Measurements from ENCODE around the gene UNC13C. TPM values are rescaled to one million over a fixed set of nuclear protein-coding genes. Genes with fewer than 3 reads are reported as not detected.

UNC13C gene
- total and polyA plus RNA-seq, 2 of the 13 experiments (the other 11 are each of a cell fraction or from before 2014, with no cell fraction given) = 0.04 TPM; not detected in 1

GRCh38 chr15:54568381-54568780 lies 590.1 kb downstream of the UNC13C start:
- Histone ChIP-seq H4K20me1 (ENCODE audit: insufficient read depth, low read length) (no peaks in the 10 kb centered on the region), H3K4me1 (ENCODE audit: insufficient read depth, low read length) (no peaks in the 10 kb centered on the region), H3K79me2 (ENCODE audit: insufficient read depth, low read length) (no peaks in the 10 kb centered on the region), H3K27ac (ENCODE audit: extremely low read length, insufficient read depth, low read length) (no peak overlapping the region), H3K27me3 (ENCODE audit: control insufficient read depth in 1 of 2, insufficient read depth in 2 of 2, low read length in 2 of 2) (no peaks in the 10 kb centered on the region), H3K9me3 (ENCODE audit: low read length) (no peaks in the 10 kb centered on the region), H3K4me3 (replicated peaks in 1 of 3; ENCODE audit: insufficient read depth in 1 of 3, low read depth in 2 of 3, low read length in 3 of 3) (no peak overlapping the region), H2AFZ (ENCODE audit: low read length) (no peak overlapping the region), H3K9ac (ENCODE audit: insufficient read depth, low read depth, low read length) (no peak overlapping the region), H3K4me2 (ENCODE audit: low read depth, low read length) (no peak overlapping the region), H3K36me3 (replicated peaks in 1 of 2; ENCODE audit: control insufficient read depth in 1 of 2, insufficient read depth in 2 of 2, low read length in 2 of 2) (no peaks in the 10 kb centered on the region)
- no peak for DNase-seq (ENCODE audit: low spot score)
- in situ Hi-C loops (cut with HindIII; ENCODE audit: extremely low pct_ligation_motif_present, low pct_unique_long_range_greater_than_20kb) (no loop called here), intact Hi-C loops (cut with micrococcal nuclease; ENCODE audit: unreplicated experiment) (no loop called here)
- WGBS (ENCODE audit: low lambda C conversion rate) = 0% methylated on average over 1 of the region's 1 CpG
- CTCF ChIA-PET (ENCODE audit: low intra/inter-chr PET ratio, low total read pairs) = no interaction called here
- no peak for FAIRE-seq
- ATAC-seq = no peak
- POLR2A ChIA-PET = no interaction called here
- no TSS peak for BruUV-seq (replicated peaks)
- no peak for TF ChIP-seq EZH2 (conservative IDR thresholded peaks at IDR 0.05; ENCODE audit: low read depth, low read length)
- no peak for TF ChIP-seq ZMAT3 (CRISPR knock-in tag; conservative IDR thresholded peaks at IDR 0.05)
- TF ChIP-seq, protein P1, sequence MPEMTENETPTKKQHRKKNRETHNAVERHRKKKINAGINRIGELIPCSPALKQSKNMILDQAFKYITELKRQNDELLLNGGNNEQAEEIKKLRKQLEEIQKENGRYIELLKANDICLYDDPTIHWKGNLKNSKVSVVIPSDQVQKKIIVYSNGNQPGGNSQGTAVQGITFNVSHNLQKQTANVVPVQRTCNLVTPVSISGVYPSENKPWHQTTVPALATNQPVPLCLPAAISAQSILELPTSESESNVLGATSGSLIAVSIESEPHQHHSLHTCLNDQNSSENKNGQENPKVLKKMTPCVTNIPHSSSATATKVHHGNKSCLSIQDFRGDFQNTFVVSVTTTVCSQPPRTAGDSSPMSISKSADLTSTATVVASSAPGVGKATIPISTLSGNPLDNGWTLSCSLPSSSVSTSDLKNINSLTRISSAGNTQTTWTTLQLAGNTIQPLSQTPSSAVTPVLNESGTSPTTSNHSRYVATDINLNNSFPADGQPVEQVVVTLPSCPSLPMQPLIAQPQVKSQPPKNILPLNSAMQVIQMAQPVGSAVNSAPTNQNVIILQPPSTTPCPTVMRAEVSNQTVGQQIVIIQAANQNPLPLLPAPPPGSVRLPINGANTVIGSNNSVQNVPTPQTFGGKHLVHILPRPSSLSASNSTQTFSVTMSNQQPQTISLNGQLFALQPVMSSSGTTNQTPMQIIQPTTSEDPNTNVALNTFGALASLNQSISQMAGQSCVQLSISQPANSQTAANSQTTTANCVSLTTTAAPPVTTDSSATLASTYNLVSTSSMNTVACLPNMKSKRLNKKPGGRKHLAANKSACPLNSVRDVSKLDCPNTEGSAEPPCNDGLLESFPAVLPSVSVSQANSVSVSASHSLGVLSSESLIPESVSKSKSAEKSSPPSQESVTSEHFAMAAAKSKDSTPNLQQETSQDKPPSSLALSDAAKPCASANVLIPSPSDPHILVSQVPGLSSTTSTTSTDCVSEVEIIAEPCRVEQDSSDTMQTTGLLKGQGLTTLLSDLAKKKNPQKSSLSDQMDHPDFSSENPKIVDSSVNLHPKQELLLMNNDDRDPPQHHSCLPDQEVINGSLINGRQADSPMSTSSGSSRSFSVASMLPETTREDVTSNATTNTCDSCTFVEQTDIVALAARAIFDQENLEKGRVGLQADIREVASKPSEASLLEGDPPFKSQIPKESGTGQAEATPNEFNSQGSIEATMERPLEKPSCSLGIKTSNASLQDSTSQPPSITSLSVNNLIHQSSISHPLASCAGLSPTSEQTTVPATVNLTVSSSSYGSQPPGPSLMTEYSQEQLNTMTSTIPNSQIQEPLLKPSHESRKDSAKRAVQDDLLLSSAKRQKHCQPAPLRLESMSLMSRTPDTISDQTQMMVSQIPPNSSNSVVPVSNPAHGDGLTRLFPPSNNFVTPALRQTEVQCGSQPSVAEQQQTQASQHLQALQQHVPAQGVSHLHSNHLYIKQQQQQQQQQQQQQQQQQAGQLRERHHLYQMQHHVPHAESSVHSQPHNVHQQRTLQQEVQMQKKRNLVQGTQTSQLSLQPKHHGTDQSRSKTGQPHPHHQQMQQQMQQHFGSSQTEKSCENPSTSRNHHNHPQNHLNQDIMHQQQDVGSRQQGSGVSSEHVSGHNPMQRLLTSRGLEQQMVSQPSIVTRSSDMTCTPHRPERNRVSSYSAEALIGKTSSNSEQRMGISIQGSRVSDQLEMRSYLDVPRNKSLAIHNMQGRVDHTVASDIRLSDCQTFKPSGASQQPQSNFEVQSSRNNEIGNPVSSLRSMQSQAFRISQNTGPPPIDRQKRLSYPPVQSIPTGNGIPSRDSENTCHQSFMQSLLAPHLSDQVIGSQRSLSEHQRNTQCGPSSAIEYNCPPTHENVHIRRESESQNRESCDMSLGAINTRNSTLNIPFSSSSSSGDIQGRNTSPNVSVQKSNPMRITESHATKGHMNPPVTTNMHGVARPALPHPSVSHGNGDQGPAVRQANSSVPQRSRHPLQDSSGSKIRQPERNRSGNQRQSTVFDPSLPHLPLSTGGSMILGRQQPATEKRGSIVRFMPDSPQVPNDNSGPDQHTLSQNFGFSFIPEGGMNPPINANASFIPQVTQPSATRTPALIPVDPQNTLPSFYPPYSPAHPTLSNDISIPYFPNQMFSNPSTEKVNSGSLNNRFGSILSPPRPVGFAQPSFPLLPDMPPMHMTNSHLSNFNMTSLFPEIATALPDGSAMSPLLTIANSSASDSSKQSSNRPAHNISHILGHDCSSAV (CRISPR knock-in tag; IDR thresholded peaks at IDR 0.05; ENCODE audit: borderline replicate concordance) = no peak
- TF ChIP-seq NFRKB (IDR thresholded peaks at IDR 0.05) = no peak
- TF ChIP-seq, protein P2, sequence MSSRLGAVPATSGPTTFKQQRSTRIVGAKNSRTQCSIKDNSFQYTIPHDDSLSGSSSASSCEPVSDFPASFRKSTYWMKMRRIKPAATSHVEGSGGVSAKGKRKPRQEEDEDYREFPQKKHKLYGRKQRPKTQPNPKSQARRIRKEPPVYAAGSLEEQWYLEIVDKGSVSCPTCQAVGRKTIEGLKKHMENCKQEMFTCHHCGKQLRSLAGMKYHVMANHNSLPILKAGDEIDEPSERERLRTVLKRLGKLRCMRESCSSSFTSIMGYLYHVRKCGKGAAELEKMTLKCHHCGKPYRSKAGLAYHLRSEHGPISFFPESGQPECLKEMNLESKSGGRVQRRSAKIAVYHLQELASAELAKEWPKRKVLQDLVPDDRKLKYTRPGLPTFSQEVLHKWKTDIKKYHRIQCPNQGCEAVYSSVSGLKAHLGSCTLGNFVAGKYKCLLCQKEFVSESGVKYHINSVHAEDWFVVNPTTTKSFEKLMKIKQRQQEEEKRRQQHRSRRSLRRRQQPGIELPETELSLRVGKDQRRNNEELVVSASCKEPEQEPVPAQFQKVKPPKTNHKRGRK (CRISPR knock-in tag; IDR thresholded peaks at IDR 0.05) = no peak
- no peak for TF ChIP-seq ZNF33B (CRISPR knock-in tag; IDR thresholded peaks at IDR 0.05)
- TF ChIP-seq ZNF44 (CRISPR knock-in tag; IDR thresholded peaks at IDR 0.05) = no peak
- no peak for TF ChIP-seq JARID2 (CRISPR knock-in tag; IDR thresholded peaks at IDR 0.05; ENCODE audit: insufficient replicate concordance)
- TF ChIP-seq ZBTB38 (CRISPR knock-in tag; IDR thresholded peaks at IDR 0.05) = no peak
- TF ChIP-seq, protein P3, sequence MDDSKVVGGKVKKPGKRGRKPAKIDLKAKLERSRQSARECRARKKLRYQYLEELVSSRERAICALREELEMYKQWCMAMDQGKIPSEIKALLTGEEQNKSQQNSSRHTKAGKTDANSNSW (CRISPR knock-in tag; IDR thresholded peaks at IDR 0.05; ENCODE audit: borderline replicate concordance) = no peak
- no peak for TF ChIP-seq ZNF496 (CRISPR knock-in tag; IDR thresholded peaks at IDR 0.05; ENCODE audit: insufficient replicate concordance)
- TF ChIP-seq ZSCAN20 (CRISPR knock-in tag; IDR thresholded peaks at IDR 0.05; ENCODE audit: borderline replicate concordance) = no peak
- no peak for TF ChIP-seq ZNF274 (CRISPR knock-in tag; IDR thresholded peaks at IDR 0.05)
- no peak for TF ChIP-seq SMYD3 (CRISPR knock-in tag; IDR thresholded peaks at IDR 0.05)
- no peak for TF ChIP-seq TCF7 (IDR thresholded peaks at IDR 0.05; ENCODE audit: low read depth)
- TF ChIP-seq FOXJ3 (CRISPR knock-in tag; IDR thresholded peaks at IDR 0.05; ENCODE audit: borderline replicate concordance) = no peak
